VCaP (cell line): ENCODE results near the gene MYMX.
A peak's percentile ranks its signal among the peaks of the same experiment; 100 is the strongest.

Source experiments
- H3K27ac ChIP-seq: fragments of 450-650 bp; 2 replicates; pipeline ENCODE4 v1.5.1; 2017
- CTCF ChIP-seq: fragments of 450-650 bp; conservative IDR thresholded peaks from 2 replicates; pipeline ENCODE4 v1.5.1; 2017; ENCODE audit warnings: mild to moderate bottlenecking, moderate library complexity

MYMX gene

GRCh38 chr6:44216677-44217331 is at the start of gene MYMX:
MYMX (plus strand) TSS chr6:44216926; CDS start chr6:44217472, 546 bp downstream.
- peak within 1 kb of the TSS; percentile 78; the same call in 1 of the 2 replicates for H3K27ac ChIP-seq
- TF ChIP-seq CTCF, result no peak

GRCh38 chr6:44167567-44167966 is 49.2 kb upstream of the MYMX start:
- H3K27ac ChIP-seq, result no peak overlapping the region
- no peak for TF ChIP-seq CTCF

GRCh38 chr6:44169154-44169553 is 47.6 kb upstream of the MYMX start:
- no peak overlapping the region for H3K27ac ChIP-seq
- TF ChIP-seq CTCF, result no peak

- TF ChIP-seq CTCF, result no peak
- H3K27ac ChIP-seq, result no peak overlapping the region
These were observed 46.7 kb upstream of the MYMX start for GRCh38 chr6:44169886-44170570.

- TF ChIP-seq CTCF, result no peak
- no peak overlapping the region for H3K27ac ChIP-seq
These were observed 44.7 kb upstream of the MYMX start for GRCh38 chr6:44171899-44172546.

- no peak overlapping the region for H3K27ac ChIP-seq
- peak; percentile 96 for TF ChIP-seq CTCF
These were observed 43.8 kb upstream of the MYMX start for GRCh38 chr6:44172731-44173500.
